Measurements from ENCODE around the gene PCDHB8.
"Not testable (repeated sequence)": the region's sequence is repeated elsewhere in the genome, so short reads cannot be mapped to it uniquely, and the experiment has no call there.

PCDHB8 gene

DNA sequence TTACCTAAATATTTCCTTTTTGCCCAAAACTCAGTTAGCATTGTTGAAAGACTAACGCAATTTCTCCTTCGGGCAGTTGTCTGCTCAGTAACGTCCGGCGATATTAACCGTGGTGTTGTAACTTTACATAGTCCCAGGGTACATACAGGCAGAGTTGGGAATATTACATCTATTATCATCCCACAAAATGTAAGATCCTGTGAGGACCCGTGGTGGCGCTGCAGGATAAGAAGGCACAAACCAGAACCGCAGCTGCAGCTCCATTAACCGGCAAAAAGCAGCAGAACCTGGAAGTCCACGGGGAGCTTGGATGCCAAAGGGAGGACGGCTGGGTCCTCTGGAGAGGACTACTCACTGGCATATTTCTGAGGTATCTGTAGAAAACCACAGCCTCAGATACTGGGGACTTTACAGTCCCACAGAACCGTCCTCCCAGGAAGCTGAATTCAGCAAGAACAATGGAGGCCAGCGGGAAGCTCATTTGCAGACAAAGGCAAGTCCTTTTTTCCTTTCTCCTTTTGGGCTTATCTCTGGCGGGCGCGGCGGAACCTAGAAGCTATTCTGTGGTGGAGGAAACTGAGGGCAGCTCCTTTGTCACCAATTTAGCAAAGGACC lies at the start of gene PCDHB8:
TSS of gene PCDHB8 (plus strand) at position 214 of the 615 bp plus-strand sequence. CDS start at position 459, 245 bp downstream.
- not testable (repeated sequence) for DNase-seq

DNA sequence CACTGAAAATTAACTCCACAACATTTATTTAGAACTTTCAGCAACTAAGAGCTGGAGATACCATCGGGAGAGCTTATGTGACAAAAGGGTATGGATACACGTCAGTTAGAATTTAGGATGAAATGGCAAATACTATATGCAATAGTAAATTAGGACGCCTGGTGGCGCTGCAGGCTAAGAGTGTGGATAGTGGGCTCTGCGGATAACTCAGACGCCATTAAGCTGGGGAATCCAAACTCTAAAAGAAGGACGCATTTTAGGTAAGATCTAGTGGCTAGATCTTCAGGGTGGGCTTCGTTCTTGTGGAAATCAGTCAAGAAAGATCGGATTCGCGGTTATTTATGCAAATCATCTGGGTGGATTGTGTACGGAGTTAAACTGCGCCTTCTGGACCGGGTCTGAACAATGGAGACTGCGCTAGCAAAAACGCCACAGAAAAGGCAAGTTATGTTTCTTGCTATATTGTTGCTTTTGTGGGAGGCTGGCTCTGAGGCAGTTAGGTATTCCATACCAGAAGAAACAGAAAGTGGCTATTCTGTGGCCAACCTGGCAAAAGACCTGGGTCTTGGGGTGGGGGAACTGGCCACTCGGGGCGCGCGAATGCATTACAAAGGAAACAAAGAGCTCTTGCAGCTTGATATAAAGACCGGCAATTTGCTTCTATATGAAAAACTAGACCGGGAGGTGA lies 42.4 kb upstream of the PCDHB8 start, which contains the start of gene PCDHB5:
TSS of gene PCDHB5 (plus strand) at position 177 of the 688 bp plus-strand sequence. CDS start at position 406, 229 bp downstream.
- no peak for DNase-seq

DNA sequence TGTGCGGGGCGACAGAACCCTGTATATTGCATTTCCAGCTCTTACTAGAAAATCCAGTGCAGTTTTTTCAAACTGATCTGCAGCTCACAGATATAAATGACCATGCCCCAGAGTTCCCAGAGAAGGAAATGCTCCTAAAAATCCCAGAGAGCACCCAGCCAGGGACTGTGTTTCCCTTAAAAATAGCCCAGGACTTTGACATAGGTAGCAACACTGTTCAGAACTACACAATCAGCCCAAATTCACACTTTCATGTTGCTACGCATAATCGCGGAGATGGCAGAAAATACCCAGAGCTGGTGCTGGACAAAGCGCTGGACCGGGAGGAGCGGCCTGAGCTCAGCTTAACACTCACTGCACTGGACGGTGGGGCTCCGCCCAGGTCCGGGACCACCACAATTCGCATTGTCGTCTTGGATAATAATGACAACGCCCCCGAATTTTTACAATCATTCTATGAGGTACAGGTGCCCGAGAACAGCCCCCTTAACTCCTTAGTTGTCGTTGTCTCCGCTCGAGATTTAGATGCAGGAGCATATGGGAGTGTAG lies 41.8 kb upstream of the PCDHB8 start:
- DNase-seq, result no peak

DNA sequence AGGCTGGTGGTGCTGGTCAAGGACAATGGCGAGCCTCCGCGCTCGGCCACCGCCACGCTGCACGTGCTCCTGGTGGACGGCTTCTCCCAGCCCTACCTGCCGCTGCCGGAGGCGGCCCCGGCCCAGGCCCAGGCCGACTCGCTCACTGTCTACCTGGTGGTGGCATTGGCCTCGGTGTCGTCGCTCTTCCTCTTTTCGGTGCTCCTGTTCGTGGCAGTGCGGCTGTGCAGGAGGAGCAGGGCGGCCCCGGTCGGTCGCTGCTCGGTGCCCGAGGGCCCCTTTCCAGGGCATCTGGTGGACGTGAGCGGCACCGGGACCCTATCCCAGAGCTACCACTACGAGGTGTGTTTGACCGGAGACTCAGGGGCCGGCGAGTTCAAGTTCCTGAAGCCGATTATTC lies 40.2 kb upstream of the PCDHB8 start:
- not testable (repeated sequence) for DNase-seq

DNA sequence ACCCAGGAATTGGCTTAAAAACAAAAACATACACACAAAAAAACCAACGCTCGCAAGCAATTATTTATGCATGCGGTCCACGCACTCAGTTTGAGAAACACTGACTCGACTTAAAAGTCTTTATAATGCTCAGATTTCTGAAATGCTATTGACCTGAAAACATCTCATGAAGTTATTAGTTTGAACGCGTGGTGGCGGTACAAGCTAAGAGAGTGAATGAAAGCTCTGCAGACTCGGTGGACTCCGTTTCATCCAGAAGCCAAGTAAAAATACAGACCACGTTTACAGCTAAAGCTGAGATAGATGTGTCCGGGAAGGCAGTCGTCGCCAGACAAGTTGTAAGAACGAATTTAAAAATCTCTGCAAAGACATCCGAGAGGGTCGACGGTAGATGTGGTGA lies 27.8 kb upstream of the PCDHB8 start, which contains the start of gene PCDHB6:
TSS of gene PCDHB6 (plus strand) at position 246 of the 400 bp plus-strand sequence. CDS start 201 bp downstream, outside the sequence.
- DNase-seq, result no peak

DNA sequence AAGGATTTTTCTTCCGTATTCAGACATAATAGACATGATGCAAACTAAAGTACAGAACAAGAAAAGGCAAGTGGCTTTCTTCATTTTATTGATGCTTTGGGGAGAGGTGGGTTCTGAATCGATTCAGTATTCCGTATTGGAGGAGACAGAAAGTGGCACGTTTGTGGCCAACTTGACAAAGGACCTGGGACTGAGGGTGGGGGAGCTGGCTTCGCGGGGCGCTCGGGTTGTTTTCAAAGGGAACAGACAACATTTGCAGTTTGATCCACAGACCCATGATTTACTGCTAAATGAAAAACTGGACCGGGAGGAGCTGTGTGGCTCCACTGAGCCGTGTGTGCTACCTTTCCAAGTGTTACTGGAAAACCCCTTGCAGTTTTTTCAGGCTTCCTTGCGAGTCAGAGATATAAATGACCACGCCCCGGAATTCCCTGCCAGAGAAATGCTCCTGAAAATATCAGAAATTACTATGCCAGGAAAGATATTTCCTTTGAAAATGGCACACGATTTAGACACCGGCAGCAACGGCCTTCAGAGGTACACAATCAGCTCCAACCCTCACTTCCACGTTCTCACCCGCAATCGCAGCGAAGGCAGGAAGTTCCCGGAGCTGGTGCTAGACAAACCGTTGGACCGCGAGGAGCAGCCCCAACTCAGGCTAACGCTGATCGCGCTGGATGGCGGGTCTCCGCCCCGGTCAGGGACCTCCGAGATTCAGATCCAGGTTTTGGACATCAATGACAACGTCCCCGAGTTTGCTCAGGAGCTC lies 27.2 kb upstream of the PCDHB8 start:
- DNase-seq, result no peak

DNA sequence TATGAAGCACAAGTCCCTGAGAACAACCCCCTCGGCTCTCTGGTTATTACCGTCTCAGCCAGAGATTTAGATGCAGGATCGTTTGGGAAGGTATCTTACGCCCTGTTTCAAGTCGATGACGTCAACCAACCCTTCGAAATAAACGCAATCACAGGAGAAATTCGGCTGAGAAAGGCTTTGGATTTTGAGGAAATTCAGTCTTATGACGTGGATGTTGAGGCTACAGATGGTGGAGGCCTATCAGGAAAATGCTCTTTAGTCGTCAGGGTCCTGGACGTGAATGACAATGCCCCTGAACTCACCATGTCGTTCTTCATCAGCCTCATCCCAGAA lies 26.6 kb upstream of the PCDHB8 start:
- DNase-seq, result no peak

DNA sequence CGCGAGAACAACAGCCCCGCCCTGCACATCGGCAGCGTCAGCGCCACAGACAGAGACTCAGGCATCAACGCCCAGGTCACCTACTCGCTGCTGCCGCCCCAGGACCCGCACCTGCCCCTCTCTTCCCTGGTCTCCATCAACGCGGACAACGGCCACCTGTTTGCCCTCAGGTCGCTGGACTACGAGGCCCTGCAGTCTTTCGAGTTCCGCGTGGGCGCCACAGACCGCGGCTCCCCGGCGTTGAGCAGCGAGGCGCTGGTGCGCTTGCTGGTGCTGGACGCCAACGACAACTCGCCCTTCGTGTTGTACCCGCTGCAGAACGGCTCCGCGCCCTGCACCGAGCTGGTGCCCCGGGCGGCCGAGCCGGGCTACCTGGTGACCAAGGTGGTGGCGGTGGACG lies 26.0 kb upstream of the PCDHB8 start:
- DNase-seq, result not testable (repeated sequence)

DNA sequence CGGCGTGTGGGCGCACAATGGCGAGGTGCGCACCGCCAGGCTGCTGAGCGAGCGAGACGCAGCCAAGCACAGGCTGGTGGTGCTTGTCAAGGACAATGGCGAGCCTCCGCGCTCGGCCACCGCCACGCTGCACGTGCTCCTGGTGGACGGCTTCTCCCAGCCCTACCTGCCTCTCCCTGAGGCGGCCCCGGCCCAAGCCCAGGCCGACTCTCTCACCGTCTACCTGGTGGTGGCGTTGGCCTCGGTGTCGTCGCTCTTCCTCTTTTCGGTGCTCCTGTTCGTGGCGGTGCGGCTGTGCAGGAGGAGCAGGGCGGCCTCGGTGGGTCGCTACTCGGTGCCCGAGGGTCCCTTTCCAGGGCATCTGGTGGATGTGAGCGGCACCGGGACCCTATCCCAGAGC lies 25.5 kb upstream of the PCDHB8 start:
- DNase-seq, result not testable (repeated sequence)

DNA sequence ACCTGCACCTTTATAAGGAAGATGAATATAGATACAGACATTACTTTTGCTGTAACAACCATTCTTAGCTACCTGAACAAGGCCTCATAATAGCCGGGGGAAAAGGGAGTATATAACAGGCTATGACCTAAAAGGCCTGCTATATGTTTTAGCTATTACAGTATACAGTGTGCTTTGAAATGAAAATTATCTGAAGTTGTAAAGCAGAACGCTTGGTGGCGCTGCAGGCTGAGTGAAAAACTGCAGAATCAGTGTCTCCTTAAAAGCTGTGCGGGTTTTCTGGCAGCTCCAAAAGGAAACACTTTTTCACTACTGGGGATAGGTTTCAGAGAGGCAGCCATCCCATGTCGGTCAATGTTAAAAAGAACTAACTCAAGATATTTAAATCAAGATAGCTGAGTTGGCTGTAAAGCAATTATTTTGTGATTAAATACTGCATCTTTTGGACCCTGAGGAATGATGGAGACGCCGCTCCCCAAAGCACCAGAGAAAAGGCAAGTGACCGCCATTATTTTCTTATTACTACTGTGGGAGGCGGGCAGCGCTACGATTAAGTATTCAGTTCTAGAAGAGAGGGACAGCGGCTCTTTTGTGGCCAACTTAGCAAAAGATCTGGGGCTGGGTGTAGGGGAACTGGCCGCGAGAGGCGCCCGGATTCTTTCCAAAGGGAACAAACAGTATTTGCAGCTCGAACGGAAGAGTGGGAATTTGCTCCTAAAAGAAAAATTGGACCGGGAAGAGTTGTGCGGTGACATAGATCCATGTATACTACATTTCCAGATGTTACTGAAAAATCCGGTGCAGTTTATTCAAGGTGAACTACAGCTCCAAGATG lies 21.8 kb upstream of the PCDHB8 start:
- DNase-seq, result no peak

DNA sequence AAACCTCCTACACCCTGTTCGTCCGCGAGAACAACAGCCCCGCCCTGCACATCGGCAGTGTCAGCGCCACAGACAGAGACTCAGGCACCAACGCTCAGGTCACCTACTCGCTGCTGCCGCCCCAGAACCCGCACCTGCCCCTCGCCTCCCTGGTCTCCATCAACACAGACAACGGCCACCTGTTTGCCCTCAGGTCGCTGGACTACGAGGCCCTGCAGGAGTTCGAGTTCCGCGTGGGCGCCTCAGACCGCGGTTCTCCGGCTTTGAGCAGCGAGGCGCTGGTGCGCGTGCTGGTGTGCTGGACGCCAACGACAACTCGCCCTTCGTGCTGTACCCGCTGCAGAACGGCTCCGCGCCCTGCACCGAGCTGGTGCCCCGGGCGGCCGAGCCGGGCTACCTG lies 20.2 kb upstream of the PCDHB8 start:
- not testable (repeated sequence) for DNase-seq

DNA sequence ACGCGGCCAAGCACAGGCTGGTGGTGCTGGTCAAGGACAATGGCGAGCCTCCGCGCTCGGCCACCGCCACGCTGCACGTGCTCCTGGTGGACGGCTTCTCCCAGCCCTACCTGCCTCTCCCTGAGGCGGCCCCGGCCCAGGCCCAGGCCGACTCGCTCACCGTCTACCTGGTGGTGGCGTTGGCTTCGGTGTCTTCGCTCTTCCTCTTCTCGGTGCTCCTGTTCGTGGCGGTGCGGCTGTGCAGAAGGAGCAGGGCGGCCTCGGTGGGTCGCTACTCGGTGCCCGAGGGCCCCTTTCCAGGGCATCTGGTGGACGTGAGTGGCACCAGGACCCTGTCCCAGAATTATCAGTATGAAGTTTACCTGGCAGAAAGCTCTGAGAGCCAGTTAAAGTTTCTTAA lies 19.7 kb upstream of the PCDHB8 start:
- not testable (repeated sequence) for DNase-seq

DNA sequence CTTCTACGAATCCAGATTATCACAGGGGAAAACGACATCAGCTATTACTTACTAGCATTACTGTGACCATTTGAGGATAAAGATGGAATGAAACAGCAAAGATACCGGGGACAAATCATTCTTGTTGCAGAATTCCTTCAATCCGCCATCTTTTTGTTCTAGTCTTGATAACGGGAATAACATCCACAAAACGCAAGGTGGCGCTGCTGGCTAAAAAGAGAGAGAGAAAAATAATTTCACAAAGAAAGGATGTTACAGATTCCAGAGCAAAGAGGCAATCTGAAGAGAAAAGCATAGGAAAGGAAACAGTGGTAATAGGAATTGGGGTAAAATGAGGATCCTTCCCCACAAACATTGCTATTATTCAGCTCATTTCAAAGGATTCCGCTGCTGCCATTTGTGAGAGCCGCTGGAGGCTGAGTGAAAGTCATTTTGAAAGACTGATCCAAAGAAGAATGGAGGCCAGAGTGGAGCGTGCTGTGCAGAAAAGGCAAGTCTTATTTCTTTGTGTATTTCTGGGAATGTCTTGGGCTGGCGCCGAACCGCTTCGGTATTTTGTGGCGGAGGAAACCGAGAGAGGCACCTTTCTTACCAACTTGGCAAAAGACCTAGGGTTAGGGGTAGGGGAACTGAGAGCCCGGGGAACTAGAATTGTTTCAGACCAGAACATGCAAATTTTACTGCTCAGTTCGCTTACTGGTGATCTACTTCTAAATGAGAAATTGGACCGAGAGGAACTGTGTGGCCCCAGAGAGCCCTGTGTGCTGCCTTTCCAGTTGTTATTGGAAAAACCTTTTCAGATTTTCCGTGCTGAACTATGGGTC lies 5.0 kb upstream of the PCDHB8 start, which contains the start of gene PCDHB7:
TSS of gene PCDHB7 (plus strand) at position 264 of the 824 bp plus-strand sequence. CDS start at position 456, 192 bp downstream.
- DNase-seq, result peak in 1 of 2 donors; percentile 31

DNA sequence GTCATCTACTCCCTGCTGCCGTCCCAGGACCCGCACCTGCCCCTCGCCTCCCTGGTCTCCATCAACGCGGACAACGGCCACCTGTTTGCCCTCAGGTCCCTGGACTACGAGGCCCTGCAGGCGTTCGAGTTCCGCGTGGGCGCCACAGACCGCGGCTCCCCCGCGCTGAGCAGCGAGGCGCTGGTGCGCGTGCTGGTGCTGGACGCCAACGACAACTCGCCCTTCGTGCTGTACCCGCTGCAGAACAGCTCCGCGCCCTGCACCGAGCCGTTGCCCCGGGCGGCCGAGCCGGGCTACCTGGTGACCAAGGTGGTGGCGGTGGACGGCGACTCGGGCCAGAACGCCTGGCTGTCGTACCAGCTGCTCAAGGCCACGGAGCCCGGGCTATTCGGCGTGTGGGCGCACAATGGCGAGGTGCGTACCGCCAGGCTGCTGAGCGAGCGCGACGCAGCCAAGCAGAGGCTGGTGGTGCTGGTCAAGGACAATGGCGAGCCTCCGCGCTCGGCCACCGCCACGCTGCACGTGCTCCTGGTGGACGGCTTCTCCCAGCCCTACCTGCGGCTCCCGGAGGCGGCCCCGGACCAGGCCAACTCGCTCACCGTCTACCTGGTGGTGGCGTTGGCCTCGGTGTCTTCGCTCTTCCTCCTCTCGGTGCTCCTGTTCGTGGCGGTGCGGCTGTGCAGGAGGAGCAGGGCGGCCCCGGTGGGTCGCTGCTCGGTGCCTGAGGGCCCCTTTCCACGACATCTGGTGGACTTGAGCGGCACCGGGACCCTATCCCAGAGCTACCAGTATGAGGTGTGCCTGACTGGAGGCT lies 3.1 kb upstream of the PCDHB8 start:
- not testable (repeated sequence) for DNase-seq

DNA sequence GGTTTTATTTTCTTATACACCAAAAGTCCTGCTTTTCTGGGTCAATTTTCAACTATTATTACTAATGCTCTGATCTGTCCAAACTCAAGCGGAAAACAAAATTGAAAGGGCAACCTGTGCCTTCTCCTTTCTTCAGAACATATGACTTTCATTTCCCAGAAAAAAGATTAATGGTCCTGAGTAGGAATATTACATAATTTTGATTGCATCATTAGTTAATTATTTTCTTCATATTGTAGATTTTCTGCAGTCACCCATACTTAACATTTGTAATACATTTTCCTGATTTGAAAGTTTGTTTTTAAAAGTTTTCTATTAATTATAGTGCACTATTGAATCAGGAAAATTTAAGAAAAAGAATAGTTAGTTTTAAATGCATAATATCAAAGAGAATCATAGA lies 1.7 kb upstream of the PCDHB8 start:
- no peak for DNase-seq

DNA sequence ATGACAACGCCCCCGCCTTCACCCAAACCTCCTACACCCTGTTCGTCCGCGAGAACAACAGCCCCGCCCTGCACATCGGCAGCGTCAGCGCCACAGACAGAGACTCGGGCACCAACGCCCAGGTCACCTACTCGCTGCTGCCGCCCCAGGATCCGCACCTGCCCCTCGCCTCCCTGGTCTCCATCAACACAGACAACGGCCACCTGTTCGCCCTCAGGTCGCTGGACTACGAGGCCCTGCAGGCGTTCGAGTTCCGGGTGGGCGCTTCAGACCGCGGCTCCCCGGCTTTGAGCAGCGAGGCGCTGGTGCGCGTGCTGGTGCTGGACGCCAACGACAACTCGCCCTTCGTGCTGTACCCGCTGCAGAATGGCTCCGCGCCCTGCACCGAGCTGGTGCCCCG lies 1.8 kb downstream of the PCDHB8 start:
- DNase-seq, result not testable (repeated sequence)

DNA sequence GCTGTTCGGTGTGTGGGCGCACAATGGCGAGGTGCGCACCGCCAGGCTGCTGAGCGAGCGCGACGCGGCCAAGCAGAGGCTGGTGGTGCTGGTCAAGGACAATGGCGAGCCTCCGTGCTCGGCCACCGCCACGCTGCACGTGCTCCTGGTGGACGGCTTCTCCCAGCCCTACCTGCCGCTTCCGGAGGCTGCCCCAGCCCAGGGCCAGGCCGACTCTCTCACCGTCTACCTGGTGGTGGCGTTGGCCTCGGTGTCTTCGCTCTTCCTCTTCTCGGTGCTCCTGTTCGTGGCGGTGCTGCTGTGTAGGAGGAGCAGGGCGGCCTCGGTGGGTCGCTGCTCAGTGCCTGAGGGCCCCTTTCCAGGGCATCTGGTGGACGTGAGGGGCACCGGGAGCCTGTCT lies 2.3 kb downstream of the PCDHB8 start:
- not testable (repeated sequence) for DNase-seq

DNA sequence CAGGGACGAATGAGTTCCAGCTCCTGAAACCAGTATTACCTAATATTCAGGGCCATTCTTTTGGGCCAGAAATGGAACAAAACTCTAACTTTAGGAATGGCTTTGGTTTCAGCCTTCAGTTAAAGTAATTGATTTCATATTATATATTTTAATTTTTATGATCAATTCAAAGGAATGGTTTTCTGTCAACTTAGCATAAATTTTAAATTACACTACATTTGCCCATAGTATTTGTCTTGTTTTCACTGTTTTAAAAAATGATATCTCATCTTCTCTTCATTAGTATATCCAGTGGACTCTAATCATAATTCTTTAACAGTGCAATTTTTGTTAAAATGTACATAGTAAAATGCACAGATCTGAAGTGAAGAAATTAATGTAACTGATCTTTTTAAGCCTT lies 2.7 kb downstream of the PCDHB8 start:
- no peak for DNase-seq

DNA sequence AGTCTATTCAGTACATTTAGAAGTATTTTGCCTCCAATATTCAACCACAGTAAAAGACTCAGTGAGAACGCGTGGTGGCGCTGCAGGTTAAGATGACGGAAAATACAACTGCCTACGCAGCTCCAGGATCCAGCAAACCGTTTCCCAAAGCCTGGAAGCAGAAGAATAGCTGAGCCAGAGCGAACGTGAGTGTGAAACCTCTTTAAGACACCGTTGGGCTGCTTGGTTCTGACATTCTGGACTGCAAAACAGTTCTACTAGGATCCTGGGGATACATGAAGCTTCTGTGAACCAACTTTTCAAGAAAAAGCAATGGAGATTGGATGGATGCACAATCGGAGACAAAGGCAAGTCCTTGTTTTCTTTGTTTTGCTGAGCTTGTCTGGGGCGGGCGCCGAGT lies 4.7 kb downstream of the PCDHB8 start, which contains the start of gene PCDHB16:
TSS of gene PCDHB16 (plus strand) at position 140 of the 400 bp plus-strand sequence. CDS start at position 313, 173 bp downstream.
- DNase-seq, result peak in 1 of 2 donors; percentile 11
